PFSK-1 (cell line): ENCODE results near the gene LONP2.

Experiments used
- FOXP2 ChIP-seq: optimal IDR thresholded peaks from 2 replicates; pipeline ENCODE3; 2011; ENCODE audit warnings: borderline replicate concordance, control low read depth, inconsistent platforms; ENCODE audit not compliant: insufficient read depth; ENCODE audit errors: extremely low read length, extremely low read depth
- REST ChIP-seq, 2 experiments: IDR thresholded peaks; 2 replicates each; pipeline versions ENCODE4 v1.6.1 to v1.8.0; 2011 to 2012; ENCODE audit warnings: low read depth in 2 of 2, low read length in 2 of 2, control low read depth in 1 of 2, inconsistent platforms in 1 of 2, mild to moderate bottlenecking in 1 of 2, moderate library complexity in 1 of 2; ENCODE audit not compliant: insufficient read depth in 1 of 2
- SIN3A ChIP-seq: IDR thresholded peaks from 2 replicates; pipeline ENCODE4 v1.6.1; 2012; ENCODE audit warnings: mild to moderate bottlenecking, low read length, moderate library complexity, borderline replicate concordance; ENCODE audit not compliant: insufficient read depth

- TF ChIP-seq REST (IDR thresholded peaks at IDR 0.05; ENCODE audit: insufficient read depth in 1 of 2, low read depth in 2 of 2, low read length in 2 of 2) = no peak
- TF ChIP-seq SIN3A = no peak
- no peak for TF ChIP-seq FOXP2
Observed at GRCh38 chr16:48274476-48274875, 30.4 kb downstream of the LONP2 start.
